Karpas-422 (cell line): ENCODE results near the gene GSTCD. TPM values are rescaled to one million over a fixed set of nuclear protein-coding genes. Genes with fewer than 3 reads are reported as not detected.

Experiments used
- DNase-seq: peaks from one replicate; pipeline ENCODE4 v3.0.0-alpha.2; 2015
- H2AFZ ChIP-seq: fragments of 200-600 bp; sonication (generic); 2 replicates; pipeline ENCODE4 v1.6.1; 2014; ENCODE audit warnings: antibody characterized with exemption, low read length, mixed read lengths
- H3K27ac ChIP-seq: fragments of 200-600 bp; sonication (generic); 2 replicates; pipeline ENCODE4 v1.5.1; 2014; ENCODE audit warnings: mild to moderate bottlenecking, low read length, moderate library complexity
- H3K27me3 ChIP-seq: fragments of 200-600 bp; sonication (generic); 2 replicates; pipeline ENCODE4 v1.6.1; 2014; ENCODE audit warnings: low read length, mixed read lengths
- H3K36me3 ChIP-seq: fragments of 200-600 bp; sonication (generic); 2 replicates; pipeline ENCODE4 v1.6.1; 2014; ENCODE audit warnings: low read length, mixed read lengths; ENCODE audit not compliant: insufficient read depth
- H3K4me1 ChIP-seq: fragments of 200-600 bp; sonication (generic); 2 replicates; pipeline ENCODE4 v1.6.1; 2014; ENCODE audit warnings: mild to moderate bottlenecking, low read length, mixed read lengths
- H3K4me2 ChIP-seq: fragments of 200-600 bp; sonication (generic); 2 replicates; pipeline ENCODE4 v1.6.1; 2014; ENCODE audit warnings: low read length, low read depth, mild to moderate bottlenecking; ENCODE audit not compliant: poor library complexity, severe bottlenecking
- H3K4me3 ChIP-seq: fragments of 200-600 bp; sonication (generic); 2 replicates; pipeline ENCODE4 v1.5.1; 2014; ENCODE audit warnings: mild to moderate bottlenecking, antibody characterized with exemption, low read length, mixed read lengths
- H3K79me2 ChIP-seq: fragments of 200-600 bp; sonication (generic); 2 replicates; pipeline ENCODE4 v1.6.1; 2014; ENCODE audit warnings: mild to moderate bottlenecking, low read length, mixed read lengths
- H3K9ac ChIP-seq: fragments of 200-600 bp; sonication (generic); 2 replicates; pipeline ENCODE4 v1.6.0; 2014; ENCODE audit warnings: low read length
- H3K9me2 ChIP-seq: fragments of 200-600 bp; sonication (generic), shearing (Covaris generic); replicated peaks from 2 replicates; pipeline ENCODE4 v1.6.0; 2014; ENCODE audit warnings: mild to moderate bottlenecking, low read length, moderate library complexity; ENCODE audit not compliant: insufficient read depth
- H3K9me3 ChIP-seq: fragments of 300-700, 200-600 bp; sonication (generic); 2 replicates; pipeline ENCODE4 v1.6.1; 2014; ENCODE audit warnings: low read length, mixed read lengths
- H4K20me1 ChIP-seq: fragments of 200-600 bp; sonication (generic); 2 replicates; pipeline ENCODE4 v1.6.1; 2014; ENCODE audit warnings: mild to moderate bottlenecking, antibody characterized with exemption, low read length, low read depth; ENCODE audit not compliant: insufficient read depth
- total RNA-seq: library from RNA; depleted of rRNA; stranded (reverse); fragments of >200 nt; shearing (Covaris generic); gene quantifications from 2 replicates; pipeline ENCODE4 v1.2.3, GENCODE V29; 2014; ENCODE audit warnings: low replicate concordance

GSTCD gene
- total RNA-seq, 1 experiment from 2014 or later: 23.9 TPM

- Histone ChIP-seq H3K27me3 (no peaks in the 10 kb centered on the region), H3K4me2 (peak overlapping the region; percentile 95), H3K4me1 (peaks cover 56% of the 10 kb centered on the region), H4K20me1 (no peaks in the 10 kb centered on the region; the same call in 1 of the 2 replicates), H3K79me2 (peaks cover 91% of the 10 kb centered on the region), H3K9me3 (no peaks in the 10 kb centered on the region), H2AFZ (peak overlapping the region; percentile 85), H3K36me3 (peaks cover 18% of the 10 kb centered on the region; the same call in 1 of the 2 replicates), H3K9ac (peak overlapping the region; percentile 77), H3K27ac (no peak overlapping the region), H3K9me2 (no peaks in the 10 kb centered on the region; the same call in 1 of the 2 replicates), H3K4me3 (peak overlapping the region; percentile 93)
- DNase-seq: peak; percentile 69
These were observed 482 bp downstream of the GSTCD start for GRCh38 chr4:105709081-105709450.

GRCh38 chr4:105710012-105710600 lies 1.5 kb downstream of the GSTCD start:
- no peak overlapping the region for H2AFZ ChIP-seq
- H3K9ac ChIP-seq: peak overlapping the region; percentile 77
- H3K36me3 ChIP-seq: peaks cover 7% of the 10 kb centered on the region; the same call in 1 of the 2 replicates
- H3K9me2 ChIP-seq: no peaks in the 10 kb centered on the region
- H3K27ac ChIP-seq: no peak overlapping the region
- H3K4me3 ChIP-seq: peak overlapping the region; percentile 93
- H3K4me2 ChIP-seq: peak overlapping the region; percentile 95
- peaks cover 66% of the 10 kb centered on the region for H3K4me1 ChIP-seq
- no peaks in the 10 kb centered on the region for H3K9me3 ChIP-seq
- DNase-seq: no peak
- no peaks in the 10 kb centered on the region; the same call in 1 of the 2 replicates for H4K20me1 ChIP-seq
- H3K79me2 ChIP-seq: peaks cover 88% of the 10 kb centered on the region
- no peaks in the 10 kb centered on the region for H3K27me3 ChIP-seq

GRCh38 chr4:105710678-105711077 lies 2.1 kb downstream of the GSTCD start:
- no peaks in the 10 kb centered on the region; the same call in 1 of the 2 replicates for H4K20me1 ChIP-seq
- H3K4me3 ChIP-seq: no peak overlapping the region
- no peaks in the 10 kb centered on the region for H3K27me3 ChIP-seq
- H3K9me3 ChIP-seq: no peaks in the 10 kb centered on the region
- H3K36me3 ChIP-seq: 0 out of 2 replicates have a peak, but pooled peaks cover 4% of the 10 kb centered on the region
- H3K4me1 ChIP-seq: peaks cover 68% of the 10 kb centered on the region
- peaks cover 85% of the 10 kb centered on the region for H3K79me2 ChIP-seq
- no peaks in the 10 kb centered on the region for H3K9me2 ChIP-seq
- DNase-seq: no peak
- no peak overlapping the region for H3K9ac ChIP-seq
- no peak overlapping the region for H2AFZ ChIP-seq
- peak overlapping the region; percentile 23 for H3K4me2 ChIP-seq
- no peak overlapping the region for H3K27ac ChIP-seq

- Histone ChIP-seq H3K4me2 (no peak overlapping the region), H3K9me2 (no peaks in the 10 kb centered on the region), H3K79me2 (peaks cover 84% of the 10 kb centered on the region), H3K4me3 (no peak overlapping the region), H3K36me3 (no peaks in the 10 kb centered on the region; the same call in 1 of the 2 replicates), H3K4me1 (peaks cover 56% of the 10 kb centered on the region), H3K27me3 (no peaks in the 10 kb centered on the region), H3K9me3 (no peaks in the 10 kb centered on the region), H3K9ac (no peak overlapping the region), H2AFZ (no peak overlapping the region), H3K27ac (no peak overlapping the region), H4K20me1 (no peaks in the 10 kb centered on the region; the same call in 1 of the 2 replicates)
- DNase-seq: no peak
These were observed 4.2 kb downstream of the GSTCD start for GRCh38 chr4:105712766-105713165.

GRCh38 chr4:105714071-105714521 lies 5.5 kb downstream of the GSTCD start:
- H2AFZ ChIP-seq: no peak overlapping the region
- H4K20me1 ChIP-seq: no peaks in the 10 kb centered on the region; the same call in 1 of the 2 replicates
- peak overlapping the region; percentile 52 for H3K4me3 ChIP-seq
- peaks cover 1% of the 10 kb centered on the region; the same call in 1 of the 2 replicates for H3K36me3 ChIP-seq
- H3K27me3 ChIP-seq: no peaks in the 10 kb centered on the region
- DNase-seq: peak; percentile 94
- peaks cover 77% of the 10 kb centered on the region for H3K79me2 ChIP-seq
- H3K4me1 ChIP-seq: peaks cover 56% of the 10 kb centered on the region
- H3K27ac ChIP-seq: peak overlapping the region; percentile 65
- H3K9me2 ChIP-seq: no peaks in the 10 kb centered on the region
- H3K4me2 ChIP-seq: peak overlapping the region; percentile 77
- no peaks in the 10 kb centered on the region for H3K9me3 ChIP-seq
- H3K9ac ChIP-seq: peak overlapping the region; percentile 48

- no peak overlapping the region for H3K9ac ChIP-seq
- H3K4me3 ChIP-seq: 0 out of 2 replicates have a peak overlapping the region, but pooled peaks have one; percentile 17
- peak overlapping the region; percentile 40 for H3K27ac ChIP-seq
These were observed 6.3 kb downstream of the GSTCD start for GRCh38 chr4:105714932-105715331.

GRCh38 chr4:105715692-105716278 lies 7.2 kb downstream of the GSTCD start:
- no peak overlapping the region for H3K4me2 ChIP-seq
- no peaks in the 10 kb centered on the region for H3K27me3 ChIP-seq
- peaks cover 44% of the 10 kb centered on the region for H3K4me1 ChIP-seq
- H3K9ac ChIP-seq: no peak overlapping the region
- no peaks in the 10 kb centered on the region; the same call in 1 of the 2 replicates for H4K20me1 ChIP-seq
- no peak overlapping the region for H3K4me3 ChIP-seq
- H3K27ac ChIP-seq: no peak overlapping the region
- no peak overlapping the region for H2AFZ ChIP-seq
- H3K9me2 ChIP-seq: no peaks in the 10 kb centered on the region
- H3K9me3 ChIP-seq: no peaks in the 10 kb centered on the region
- DNase-seq: peak; percentile 49
- peaks cover 65% of the 10 kb centered on the region for H3K79me2 ChIP-seq
- H3K36me3 ChIP-seq: peaks cover 7% of the 10 kb centered on the region; the same call in 1 of the 2 replicates

More at GRCh38 chr4:105714932-105715331, 6.3 kb downstream of the GSTCD start:
- Histone ChIP-seq H3K4me2 (peak overlapping the region; percentile 77), H3K9me3 (no peaks in the 10 kb centered on the region), H3K27me3 (no peaks in the 10 kb centered on the region), H3K4me1 (peaks cover 50% of the 10 kb centered on the region), H3K9me2 (no peaks in the 10 kb centered on the region), H3K36me3 (peaks cover 7% of the 10 kb centered on the region; the same call in 1 of the 2 replicates), H3K79me2 (peaks cover 69% of the 10 kb centered on the region), H4K20me1 (no peaks in the 10 kb centered on the region; the same call in 1 of the 2 replicates), H2AFZ (no peak overlapping the region)
- no peak for DNase-seq

- H3K36me3 ChIP-seq: peaks cover 22% of the 10 kb centered on the region; the same call in 1 of the 2 replicates
- no peak overlapping the region for H3K9ac ChIP-seq
- H3K4me3 ChIP-seq: no peak overlapping the region
- no peak overlapping the region for H2AFZ ChIP-seq
- no peaks in the 10 kb centered on the region for H3K9me3 ChIP-seq
- H3K9me2 ChIP-seq: no peaks in the 10 kb centered on the region
- no peaks in the 10 kb centered on the region for H3K27me3 ChIP-seq
- H3K4me1 ChIP-seq: peaks cover 20% of the 10 kb centered on the region
- H4K20me1 ChIP-seq: no peaks in the 10 kb centered on the region
- peaks cover 54% of the 10 kb centered on the region for H3K79me2 ChIP-seq
- H3K4me2 ChIP-seq: no peak overlapping the region
- DNase-seq: no peak
- no peak overlapping the region for H3K27ac ChIP-seq
These were observed 10.6 kb downstream of the GSTCD start for GRCh38 chr4:105719204-105719603.
